GM12865 (cell line): Measurements from ENCODE around the gene SUPT16H.

Experiments used
- DNase-seq: peaks from one replicate; pipeline ENCODE4 v3.0.0; 2010; ENCODE audit warnings: low read depth
- H3K4me3 ChIP-seq: 2 replicates; pipeline ENCODE4 v1.5.1; 2011; ENCODE audit warnings: mild to moderate bottlenecking, low read depth, low read length, control low read depth
- CTCF ChIP-seq: IDR thresholded peaks from 2 replicates; pipeline ENCODE4 v1.5.1; 2011; ENCODE audit warnings: low read length, control low read depth, low read depth, inconsistent platforms; ENCODE audit not compliant: insufficient read depth; ENCODE audit errors: missing control alignments

The SUPT16H gene

GRCh38 chr14:21369949-21370679, 13.7 kb downstream of the SUPT16H start:
- no peak overlapping the region for H3K4me3 ChIP-seq
- no peak for DNase-seq
- TF ChIP-seq CTCF = no peak

- no peak for DNase-seq
- no peak for TF ChIP-seq CTCF
- H3K4me3 ChIP-seq = no peak overlapping the region
Observed at GRCh38 chr14:21367582-21368144, 16.2 kb downstream of the SUPT16H start.

- no peak for TF ChIP-seq CTCF
- no peak overlapping the region for H3K4me3 ChIP-seq
- no peak for DNase-seq
Observed at GRCh38 chr14:21356511-21356910, 27.3 kb downstream of the SUPT16H start.

GRCh38 chr14:21352587-21352986, 31.2 kb downstream of the SUPT16H start:
- TF ChIP-seq CTCF = no peak
- no peak overlapping the region for H3K4me3 ChIP-seq
- DNase-seq = peak; percentile 51

GRCh38 chr14:21350539-21350938, 33.3 kb downstream of the SUPT16H start:
- DNase-seq = no peak
- TF ChIP-seq CTCF = no peak
- H3K4me3 ChIP-seq = no peak overlapping the region

- DNase-seq = no peak
- TF ChIP-seq CTCF = no peak
- H3K4me3 ChIP-seq = no peak overlapping the region
Observed at GRCh38 chr14:21347201-21347600, 36.6 kb downstream of the SUPT16H start.
